C4-2B (cell line): Measurements from ENCODE around the gene MED13L.

ENCODE experiments used
- CTCF ChIP-seq: fragments of 450-650 bp; conservative IDR thresholded peaks from 2 replicates; pipeline ENCODE4 v1.5.1; 2017; ENCODE audit warnings: mild to moderate bottlenecking
- ZFX ChIP-seq: fragments of 450-650 bp; IDR thresholded peaks from 2 replicates; pipeline ENCODE4 v1.6.1; 2017

- TF ChIP-seq CTCF (no peak), ZFX (no peak)
These were observed 67.4 kb downstream of the MED13L start for GRCh38 chr12:116210131-116210530.
